ENCODE data around the gene NBPF1.
"Not testable (repeated sequence)": the region's sequence is repeated elsewhere in the genome, so short reads cannot be mapped to it uniquely, and the experiment has no call there.

The NBPF1 gene

DNA sequence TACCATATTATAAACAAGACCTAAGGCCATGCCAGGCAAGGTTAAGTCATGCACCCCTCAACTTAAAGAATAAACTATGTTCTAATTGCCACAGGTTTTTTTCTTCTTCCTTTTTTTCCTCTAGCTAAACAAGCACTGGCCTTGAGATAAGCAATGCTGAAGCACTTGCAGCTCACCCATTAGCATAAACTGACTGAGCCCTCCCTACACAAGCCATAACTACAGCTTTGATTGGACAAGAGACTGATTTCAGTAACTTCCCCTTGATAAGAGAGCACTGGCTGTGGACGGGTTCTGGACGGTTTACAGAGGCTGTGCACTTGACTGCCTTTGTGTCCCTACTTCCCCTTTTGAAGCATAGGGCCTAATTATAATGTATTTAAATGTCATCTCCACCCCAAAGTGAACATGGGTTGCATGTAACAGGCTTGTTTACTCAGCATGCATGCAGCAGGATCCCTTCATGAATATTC lies 72.9 kb downstream of the NBPF1 start:
- in situ Hi-C loops (cut with MboI; ENCODE audit: low pct_unique_long_range_greater_than_20kb, low sequenced_read_pairs, unreplicated experiment): not testable (repeated sequence)

DNA sequence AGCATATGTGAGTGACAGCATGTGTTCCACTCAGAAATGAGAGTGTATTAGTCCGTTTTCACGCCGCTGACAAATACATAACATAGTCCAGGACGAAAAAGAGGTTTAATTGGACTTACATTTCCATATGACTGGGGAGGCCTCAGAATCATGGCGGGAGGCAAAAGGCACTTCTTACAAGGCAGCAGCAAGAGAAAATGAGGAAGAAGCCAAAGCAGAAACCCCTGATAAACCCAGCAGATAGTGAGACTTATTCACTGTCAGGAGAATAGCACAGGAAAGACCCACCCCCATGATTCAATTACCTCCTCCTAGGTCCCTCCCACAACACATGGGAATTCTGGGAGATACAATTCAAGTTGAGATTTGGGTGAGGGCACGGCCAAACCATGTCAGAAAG lies 75.8 kb downstream of the NBPF1 start:
- not testable (repeated sequence) for DNase-seq (ENCODE audit: low spot score)

More for the DNA sequence above, 72.9 kb downstream of the NBPF1 start:
- not testable (repeated sequence) for DNase-seq (ENCODE audit: low spot score)

DNA sequence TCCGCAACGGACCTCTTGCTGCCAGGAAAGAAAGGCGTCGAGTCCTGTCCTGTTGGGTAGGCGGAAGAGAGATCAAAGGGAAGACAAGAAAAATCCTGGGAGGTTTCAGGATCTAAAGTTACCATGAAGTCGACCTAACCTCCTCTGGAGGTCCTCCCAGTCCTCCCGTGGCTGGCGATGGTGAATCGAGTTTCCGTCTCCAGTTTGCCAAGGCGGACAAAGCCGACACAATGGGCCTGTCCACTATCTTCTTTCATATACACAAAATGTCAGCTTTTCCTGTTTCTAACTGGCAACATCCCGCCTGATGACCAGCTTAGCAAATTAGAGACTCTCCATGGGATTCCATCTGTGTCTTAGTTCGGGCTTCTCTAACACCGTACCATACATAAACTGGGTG lies 76.6 kb downstream of the NBPF1 start:
- in situ Hi-C loops (cut with MboI; ENCODE audit: low pct_unique_long_range_greater_than_20kb, low sequenced_read_pairs, unreplicated experiment); DNase-seq (ENCODE audit: low spot score): not testable (repeated sequence)

More for the DNA sequence above, 75.8 kb downstream of the NBPF1 start:
- in situ Hi-C loops (cut with MboI; ENCODE audit: low pct_unique_long_range_greater_than_20kb, low sequenced_read_pairs, unreplicated experiment): not testable (repeated sequence)

DNA sequence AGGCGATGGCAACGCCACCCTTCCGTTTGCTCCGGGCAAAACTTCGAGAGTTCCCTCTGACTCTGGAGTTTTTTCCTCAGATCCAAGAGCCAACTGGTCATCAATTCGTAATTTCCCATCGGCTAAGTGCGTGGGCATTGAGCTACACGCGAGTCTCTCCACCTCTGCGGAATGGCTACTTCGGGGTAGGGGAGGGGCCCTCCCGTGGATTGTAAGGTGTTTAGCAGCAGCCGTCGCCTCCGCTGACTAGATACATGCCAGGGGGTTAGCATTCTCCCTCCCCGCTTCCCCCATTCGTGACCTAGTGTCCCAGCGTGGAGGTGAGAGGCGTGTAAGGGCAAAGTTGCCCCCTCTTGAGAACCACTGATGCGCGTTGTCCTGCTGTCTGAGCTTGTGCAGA lies 77.5 kb downstream of the NBPF1 start:
- in situ Hi-C loops (cut with MboI; ENCODE audit: low pct_unique_long_range_greater_than_20kb, low sequenced_read_pairs, unreplicated experiment); DNase-seq (ENCODE audit: low spot score): not testable (repeated sequence)

GRCh38 chr1:16535487-16535886 lies 77.9 kb downstream of the NBPF1 start:
- DNase-seq (ENCODE audit: low spot score); in situ Hi-C loops (cut with MboI; ENCODE audit: low pct_unique_long_range_greater_than_20kb, low sequenced_read_pairs, unreplicated experiment): not testable (repeated sequence)

- in situ Hi-C loops (cut with MboI; ENCODE audit: low pct_unique_long_range_greater_than_20kb, low sequenced_read_pairs, unreplicated experiment): not testable (repeated sequence)
Measured at GRCh38 chr1:16534829-16535456, 78.4 kb downstream of the NBPF1 start.

GRCh38 chr1:16534239-16534828 lies 79.0 kb downstream of the NBPF1 start:
- in situ Hi-C loops (cut with MboI; ENCODE audit: low pct_unique_long_range_greater_than_20kb, low sequenced_read_pairs, unreplicated experiment); DNase-seq (ENCODE audit: low spot score): not testable (repeated sequence)

More at GRCh38 chr1:16534829-16535456, 78.4 kb downstream of the NBPF1 start:
- DNase-seq (ENCODE audit: low spot score): not testable (repeated sequence)

DNA sequence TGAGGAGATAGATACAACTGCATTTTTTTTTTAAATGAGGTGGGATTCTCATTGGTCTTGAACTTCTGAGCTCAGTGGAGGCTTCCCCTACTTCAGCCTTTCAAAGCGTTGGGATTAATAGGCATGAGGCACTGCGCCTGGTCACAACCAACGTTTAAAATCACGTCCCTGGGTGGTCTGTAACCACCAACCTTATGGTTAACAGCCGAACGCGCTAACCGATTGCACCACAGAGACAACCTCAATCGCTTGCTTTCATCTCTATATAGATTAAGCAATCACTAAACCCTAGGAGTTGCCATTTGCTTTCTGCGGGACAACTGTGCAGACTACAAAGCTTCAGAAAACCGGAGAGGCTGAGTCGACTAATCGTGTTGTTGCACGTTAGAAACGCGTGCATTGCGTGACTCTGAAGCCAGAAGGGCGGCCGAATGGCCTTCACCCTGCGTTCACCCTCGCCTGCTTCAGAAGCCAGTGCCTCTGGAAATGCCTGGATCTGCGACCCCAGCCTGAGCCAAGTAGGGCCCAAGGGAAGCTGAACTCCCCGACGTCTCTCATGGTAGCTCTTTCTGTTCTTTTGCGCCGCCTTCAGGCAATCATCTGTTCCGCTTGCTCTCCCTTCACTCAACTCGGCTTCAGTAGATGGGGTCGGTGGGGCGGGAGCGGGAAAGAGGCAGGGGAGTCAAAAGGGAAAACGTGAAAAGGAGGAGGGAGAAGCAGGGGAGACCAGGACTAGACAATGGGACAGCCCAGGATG lies 81.0 kb downstream of the NBPF1 start:
- in situ Hi-C loops (cut with MboI; ENCODE audit: low pct_unique_long_range_greater_than_20kb, low sequenced_read_pairs, unreplicated experiment); DNase-seq (ENCODE audit: low spot score): not testable (repeated sequence)

- in situ Hi-C loops (cut with MboI; ENCODE audit: low pct_unique_long_range_greater_than_20kb, low sequenced_read_pairs, unreplicated experiment); DNase-seq (ENCODE audit: low spot score): not testable (repeated sequence)
Measured at GRCh38 chr1:16528338-16528737, 85.0 kb downstream of the NBPF1 start.

GRCh38 chr1:16525769-16526168 lies 87.6 kb downstream of the NBPF1 start:
- DNase-seq (ENCODE audit: low spot score); in situ Hi-C loops (cut with MboI; ENCODE audit: low pct_unique_long_range_greater_than_20kb, low sequenced_read_pairs, unreplicated experiment): not testable (repeated sequence)

DNA sequence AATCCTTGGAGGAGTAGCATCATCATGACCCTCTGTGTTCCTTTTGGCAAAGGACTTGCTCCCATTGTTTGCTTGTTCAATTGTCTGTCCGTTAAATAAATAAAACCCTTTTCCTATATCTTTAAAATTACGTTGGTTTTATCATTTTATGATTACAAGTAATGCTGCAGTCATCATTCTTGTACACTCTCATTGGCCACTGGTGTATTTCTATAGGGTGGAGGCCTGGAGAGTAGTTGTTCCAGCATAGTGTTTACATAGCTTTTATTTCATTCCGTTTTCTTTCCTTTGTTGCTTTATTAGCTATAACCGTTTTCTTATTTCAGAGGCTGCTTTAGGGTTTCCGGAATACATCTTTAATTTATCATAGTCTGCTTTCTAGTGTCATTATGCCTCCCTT lies 91.7 kb downstream of the NBPF1 start:
- in situ Hi-C loops (cut with MboI; ENCODE audit: low pct_unique_long_range_greater_than_20kb, low sequenced_read_pairs, unreplicated experiment); DNase-seq (ENCODE audit: low spot score): not testable (repeated sequence)

- TF ChIP-seq, protein P1, sequence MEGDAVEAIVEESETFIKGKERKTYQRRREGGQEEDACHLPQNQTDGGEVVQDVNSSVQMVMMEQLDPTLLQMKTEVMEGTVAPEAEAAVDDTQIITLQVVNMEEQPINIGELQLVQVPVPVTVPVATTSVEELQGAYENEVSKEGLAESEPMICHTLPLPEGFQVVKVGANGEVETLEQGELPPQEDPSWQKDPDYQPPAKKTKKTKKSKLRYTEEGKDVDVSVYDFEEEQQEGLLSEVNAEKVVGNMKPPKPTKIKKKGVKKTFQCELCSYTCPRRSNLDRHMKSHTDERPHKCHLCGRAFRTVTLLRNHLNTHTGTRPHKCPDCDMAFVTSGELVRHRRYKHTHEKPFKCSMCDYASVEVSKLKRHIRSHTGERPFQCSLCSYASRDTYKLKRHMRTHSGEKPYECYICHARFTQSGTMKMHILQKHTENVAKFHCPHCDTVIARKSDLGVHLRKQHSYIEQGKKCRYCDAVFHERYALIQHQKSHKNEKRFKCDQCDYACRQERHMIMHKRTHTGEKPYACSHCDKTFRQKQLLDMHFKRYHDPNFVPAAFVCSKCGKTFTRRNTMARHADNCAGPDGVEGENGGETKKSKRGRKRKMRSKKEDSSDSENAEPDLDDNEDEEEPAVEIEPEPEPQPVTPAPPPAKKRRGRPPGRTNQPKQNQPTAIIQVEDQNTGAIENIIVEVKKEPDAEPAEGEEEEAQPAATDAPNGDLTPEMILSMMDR (IDR thresholded peaks at IDR 0.05; ENCODE audit: extremely low read depth, insufficient read depth, missing control alignments): no peak
- DNase-seq (ENCODE audit: low spot score): no peak
- in situ Hi-C loops (cut with MboI; ENCODE audit: low pct_unique_long_range_greater_than_20kb, low sequenced_read_pairs, unreplicated experiment): no loop called here
Measured at GRCh38 chr1:16521288-16521583, 92.1 kb downstream of the NBPF1 start.

DNA sequence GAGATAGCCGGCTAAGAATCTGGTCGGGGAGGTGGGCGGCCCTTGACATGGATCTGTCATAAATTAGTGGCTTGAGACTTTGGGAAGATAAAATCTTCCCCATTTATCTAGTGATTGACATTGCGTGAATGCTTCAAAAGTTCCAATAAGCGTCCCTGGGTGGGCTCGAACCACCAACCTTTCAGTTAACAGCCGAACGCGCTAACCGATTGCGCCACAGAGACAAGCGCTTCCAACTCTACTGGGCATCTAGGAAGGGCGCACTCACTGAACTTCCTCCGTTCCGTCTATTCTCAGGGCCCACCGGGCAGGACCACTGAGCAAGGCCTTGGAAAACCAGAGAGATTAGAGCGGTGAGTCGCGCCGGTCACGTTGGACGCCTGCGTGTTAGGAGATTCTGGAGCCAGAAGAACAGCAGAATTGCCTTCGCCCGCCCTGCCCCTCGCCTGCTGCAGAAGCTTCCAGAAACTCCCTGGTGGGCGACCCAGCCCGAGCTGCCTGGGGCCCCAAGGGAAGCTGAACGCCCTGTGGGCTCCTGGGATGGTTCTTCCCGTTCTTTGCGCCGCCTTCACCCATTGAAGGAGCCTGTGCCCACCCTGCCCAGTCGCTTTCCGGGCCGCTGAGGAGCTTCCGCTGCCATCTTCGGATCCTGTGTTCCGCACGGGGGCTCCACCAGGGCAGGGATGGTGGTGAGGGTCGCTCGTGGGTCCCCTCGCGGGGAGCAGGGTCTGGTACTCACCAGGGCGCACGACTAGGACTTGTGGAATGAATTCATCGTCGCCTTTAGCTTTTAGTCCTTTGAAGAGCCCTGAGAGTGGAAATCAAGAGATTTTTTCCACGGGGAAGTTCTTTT lies 92.7 kb downstream of the NBPF1 start:
- DNase-seq (ENCODE audit: low spot score); in situ Hi-C loops (cut with MboI; ENCODE audit: low pct_unique_long_range_greater_than_20kb, low sequenced_read_pairs, unreplicated experiment): not testable (repeated sequence)

DNA sequence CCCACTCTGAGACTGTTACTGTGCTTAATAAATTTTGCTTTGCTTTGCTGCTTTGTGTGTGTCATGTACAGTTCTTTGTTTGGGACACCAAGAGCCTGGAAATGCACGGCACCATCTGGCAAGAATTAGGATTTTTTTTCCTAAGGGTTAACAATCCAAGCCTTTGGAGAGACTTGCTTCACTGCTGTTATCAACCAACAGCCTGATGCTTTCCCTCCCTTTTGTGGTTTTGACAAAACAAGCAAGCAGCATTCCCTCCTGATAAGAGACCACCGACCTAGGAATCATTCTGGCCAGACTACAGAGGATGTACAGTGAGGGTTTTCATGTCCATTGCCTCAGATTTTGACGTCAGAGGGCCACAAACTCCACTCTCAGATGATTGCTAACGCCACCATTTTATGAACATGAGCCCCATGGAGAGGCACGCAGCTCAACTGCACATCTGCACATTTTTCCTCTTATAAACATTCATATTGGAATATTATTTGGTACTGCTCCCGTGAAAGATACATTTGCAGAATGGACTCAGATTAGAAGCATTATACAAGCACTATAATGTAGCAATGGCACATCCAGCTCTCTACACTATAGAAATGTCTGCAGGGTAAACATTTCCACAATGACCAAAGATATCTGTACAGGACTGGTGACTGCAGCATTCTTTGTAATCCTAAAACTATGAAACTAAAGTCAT lies 94.0 kb downstream of the NBPF1 start:
- DNase-seq (ENCODE audit: low spot score); in situ Hi-C loops (cut with MboI; ENCODE audit: low pct_unique_long_range_greater_than_20kb, low sequenced_read_pairs, unreplicated experiment): not testable (repeated sequence)

DNA sequence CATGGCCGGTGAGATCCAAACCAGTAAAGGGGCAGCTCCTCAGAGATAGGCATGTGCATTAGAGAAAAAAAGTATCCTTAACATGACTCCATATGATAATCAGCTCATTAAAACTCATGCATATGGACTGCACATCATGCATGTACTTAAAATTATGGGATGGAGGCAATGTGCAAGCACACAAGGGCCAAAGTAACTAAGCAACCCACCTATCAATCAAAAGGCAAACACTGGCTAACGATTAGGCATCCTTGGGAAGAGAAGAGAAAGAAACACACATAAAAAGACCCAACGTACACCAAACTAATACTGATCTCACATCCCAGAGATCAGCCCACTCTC lies 94.5 kb downstream of the NBPF1 start:
- in situ Hi-C loops (cut with MboI; ENCODE audit: low pct_unique_long_range_greater_than_20kb, low sequenced_read_pairs, unreplicated experiment): not testable (repeated sequence)

More for the DNA sequence above, 94.5 kb downstream of the NBPF1 start:
- not testable (repeated sequence) for DNase-seq (ENCODE audit: low spot score)
